Stimulated activated CD8-positive, alpha-beta memory T cell treated with anti-CD3 and anti-CD28 coated beads, Interleukin-2, amount 100 ng/mL, for 48 hours (primary cell): ENCODE data around the gene SLC39A3.

Source experiments
- DNase-seq, 2 donors: peaks; one replicate each; pipeline ENCODE4 v3.0.0-alpha.2; 2020; ENCODE audit warnings: low read depth in 2 of 2

Gene SLC39A3

GRCh38 chr19:2703077-2703437 lies 36.8 kb downstream of the SLC39A3 start:
- no peak for DNase-seq

GRCh38 chr19:2702170-2703076 lies 37.4 kb downstream of the SLC39A3 start, which contains the start of gene GNG7:
TSS of gene GNG7 (minus strand) at chr19:2702694. CDS start at chr19:2520688, 182,006 bp downstream.
- peak; percentile 96 to 98 for DNase-seq

GRCh38 chr19:2701361-2702169 lies 38.3 kb downstream of the SLC39A3 start:
- DNase-seq: no peak

GRCh38 chr19:2700660-2701360 lies 39.0 kb downstream of the SLC39A3 start:
- DNase-seq: no peak

- DNase-seq: no peak
Measured at GRCh38 chr19:2699413-2700140, 40.2 kb downstream of the SLC39A3 start.

GRCh38 chr19:2694196-2694595 lies 45.6 kb downstream of the SLC39A3 start:
- DNase-seq: no peak

GRCh38 chr19:2693492-2694160 lies 46.2 kb downstream of the SLC39A3 start:
- DNase-seq: no peak

- no peak for DNase-seq
Measured at GRCh38 chr19:2691951-2692350, 47.9 kb downstream of the SLC39A3 start.

- no peak for DNase-seq
Measured at GRCh38 chr19:2690856-2691255, 49.0 kb downstream of the SLC39A3 start.

GRCh38 chr19:2686360-2686759 lies 53.5 kb downstream of the SLC39A3 start:
- DNase-seq: no peak

- DNase-seq: no peak
Measured at GRCh38 chr19:2685204-2685704, 54.6 kb downstream of the SLC39A3 start.

GRCh38 chr19:2683430-2684003 lies 56.3 kb downstream of the SLC39A3 start:
- DNase-seq: no peak
